ENCODE data around the gene SDK2. TPM values are rescaled to one million over a fixed set of nuclear protein-coding genes. Genes with fewer than 3 reads are reported as not detected.

SDK2 gene
- total RNA-seq, 1 donor = under 0.01 TPM

- TF ChIP-seq CTCF (IDR thresholded peaks at IDR 0.05; ENCODE audit: insufficient read depth, low read depth, low read length) = no peak
- DNase-seq (ENCODE audit: low read depth) = no peak
- H3K4me3 ChIP-seq (ENCODE audit: low read depth, low read length) = no peak overlapping the region
These were observed 64.1 kb downstream of the SDK2 start for GRCh38 chr17:73580073-73580710.

GRCh38 chr17:73576556-73577098, 67.6 kb downstream of the SDK2 start:
- TF ChIP-seq CTCF (IDR thresholded peaks at IDR 0.05; ENCODE audit: insufficient read depth, low read depth, low read length) = no peak
- no peak overlapping the region for H3K4me3 ChIP-seq (ENCODE audit: low read depth, low read length)
- no peak for DNase-seq (ENCODE audit: low read depth)

GRCh38 chr17:73575470-73576221, 68.6 kb downstream of the SDK2 start:
- TF ChIP-seq CTCF (IDR thresholded peaks at IDR 0.05; ENCODE audit: insufficient read depth, low read depth, low read length) = no peak
- DNase-seq (ENCODE audit: low read depth) = no peak
- H3K4me3 ChIP-seq (ENCODE audit: low read depth, low read length) = no peak overlapping the region

GRCh38 chr17:73571511-73572130, 72.6 kb downstream of the SDK2 start:
- no peak overlapping the region for H3K4me3 ChIP-seq (ENCODE audit: low read depth, low read length)
- no peak for DNase-seq (ENCODE audit: low read depth)
- no peak for TF ChIP-seq CTCF (IDR thresholded peaks at IDR 0.05; ENCODE audit: insufficient read depth, low read depth, low read length)

- no peak overlapping the region for H3K4me3 ChIP-seq (ENCODE audit: low read depth, low read length)
- no peak for DNase-seq (ENCODE audit: low read depth)
- TF ChIP-seq CTCF (IDR thresholded peaks at IDR 0.05; ENCODE audit: insufficient read depth, low read depth, low read length) = no peak
These were observed 74.4 kb downstream of the SDK2 start for GRCh38 chr17:73569762-73570319.

- TF ChIP-seq CTCF (IDR thresholded peaks at IDR 0.05; ENCODE audit: insufficient read depth, low read depth, low read length) = no peak
- no peak overlapping the region for H3K4me3 ChIP-seq (ENCODE audit: low read depth, low read length)
- DNase-seq (ENCODE audit: low read depth) = no peak
These were observed 75.3 kb downstream of the SDK2 start for GRCh38 chr17:73568934-73569333.
